ENCODE measurements around the gene PRKAG1.

DNA sequence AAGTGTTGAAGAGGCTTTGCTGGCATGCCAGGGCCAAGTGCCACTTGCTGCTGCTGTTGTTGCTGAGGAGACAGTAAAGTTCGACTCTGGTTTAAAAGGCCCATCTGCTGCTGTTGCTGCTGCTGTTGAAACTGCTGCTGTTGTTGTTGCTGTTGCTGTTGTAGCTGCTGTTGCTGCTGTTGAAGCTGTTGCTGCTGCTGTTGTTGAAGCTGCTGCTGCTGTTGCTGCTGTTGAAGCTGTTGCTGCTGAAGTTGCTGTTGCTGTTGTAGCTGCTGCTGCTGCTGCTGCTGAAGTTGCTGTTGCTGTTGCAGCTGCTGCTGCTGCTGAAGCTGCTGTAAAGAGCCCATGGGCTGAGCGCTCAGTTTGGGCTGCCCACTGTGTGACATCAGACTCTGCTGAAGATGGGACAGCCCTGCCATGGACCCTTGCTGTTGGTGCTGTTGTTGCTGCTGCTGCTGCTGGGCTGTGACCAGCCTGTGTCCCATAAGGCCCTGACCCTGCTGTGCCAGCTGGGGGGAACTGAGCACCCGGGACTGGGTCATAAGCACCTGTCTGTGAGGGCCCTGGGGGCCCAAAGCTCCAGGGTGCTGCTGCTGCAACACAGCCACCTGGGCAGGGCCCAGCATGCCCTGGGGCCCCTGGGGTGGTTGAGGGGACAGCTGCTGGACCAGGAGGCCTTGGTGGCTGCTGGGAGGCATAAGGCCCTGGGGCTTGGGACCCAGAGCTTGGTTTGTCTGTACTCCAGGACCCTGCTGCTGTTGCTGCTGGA is 14.3 kb upstream of the PRKAG1 start:
- TF ChIP-seq, protein P1, sequence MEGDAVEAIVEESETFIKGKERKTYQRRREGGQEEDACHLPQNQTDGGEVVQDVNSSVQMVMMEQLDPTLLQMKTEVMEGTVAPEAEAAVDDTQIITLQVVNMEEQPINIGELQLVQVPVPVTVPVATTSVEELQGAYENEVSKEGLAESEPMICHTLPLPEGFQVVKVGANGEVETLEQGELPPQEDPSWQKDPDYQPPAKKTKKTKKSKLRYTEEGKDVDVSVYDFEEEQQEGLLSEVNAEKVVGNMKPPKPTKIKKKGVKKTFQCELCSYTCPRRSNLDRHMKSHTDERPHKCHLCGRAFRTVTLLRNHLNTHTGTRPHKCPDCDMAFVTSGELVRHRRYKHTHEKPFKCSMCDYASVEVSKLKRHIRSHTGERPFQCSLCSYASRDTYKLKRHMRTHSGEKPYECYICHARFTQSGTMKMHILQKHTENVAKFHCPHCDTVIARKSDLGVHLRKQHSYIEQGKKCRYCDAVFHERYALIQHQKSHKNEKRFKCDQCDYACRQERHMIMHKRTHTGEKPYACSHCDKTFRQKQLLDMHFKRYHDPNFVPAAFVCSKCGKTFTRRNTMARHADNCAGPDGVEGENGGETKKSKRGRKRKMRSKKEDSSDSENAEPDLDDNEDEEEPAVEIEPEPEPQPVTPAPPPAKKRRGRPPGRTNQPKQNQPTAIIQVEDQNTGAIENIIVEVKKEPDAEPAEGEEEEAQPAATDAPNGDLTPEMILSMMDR (IDR thresholded peaks at IDR 0.05) = no peak
- TF ChIP-seq ZFX (IDR thresholded peaks at IDR 0.05; ENCODE audit: borderline replicate concordance) = no peak
